H1 (cell line): ENCODE results near the gene HMGB1. TPM values are rescaled to one million over a fixed set of nuclear protein-coding genes. Genes with fewer than 3 reads are reported as not detected.

ENCODE experiments used
- CBX5 ChIP-seq: fragments of 300-800, 300-1000 bp; sonication (generic); IDR thresholded peaks from 2 replicates; pipeline ENCODE4 v1.7.1; 2016; ENCODE audit warnings: antibody characterized with exemption, low read length, low read depth
- GTF2F1 ChIP-seq: IDR thresholded peaks from 2 replicates; pipeline ENCODE4 v1.6.1; 2012; ENCODE audit warnings: low read depth, low read length, improper control_type of control experiment, borderline replicate concordance
- TBP ChIP-seq: IDR thresholded peaks from 2 replicates; pipeline ENCODE4 v1.6.1; 2011; ENCODE audit warnings: low read depth, low read length, improper control_type of control experiment
- polyA plus RNA-seq, 7 experiments: library from polyadenylated mRNA; depleted of rRNA in 3 of 7; stranded (reverse) in 5 of 7; unstranded in 2 of 7; fragments of >200 nt in 5 of 7; fragments of 200-250 nt in 2 of 7; gene quantifications; 1 replicate in 5 of 7; 2 replicates in 1 of 7; 4 replicates in 1 of 7; pipeline versions ENCODE4 v1.2.1 to v1.2.3, GENCODE V29; 2011 to 2013; ENCODE audit warnings: missing spikeins in 2 of 7, mixed read lengths in 2 of 7
- total RNA-seq: library from RNA; stranded (reverse); fragmentation: NEBNext Ultra II Directional; extraction: Animal tissue kit (Norgen Biotek cat#: 25700); gene quantifications from 2 replicates; pipeline ENCODE4 v1.2.1, GENCODE V29; 2021
- TF ChIP-seq, protein P1 (sequence below): IDR thresholded peaks from 2 replicates; pipeline ENCODE4 v1.6.1; 2011; ENCODE audit warnings: low read depth, mild to moderate bottlenecking, low read length; ENCODE audit not compliant: insufficient read depth
- TF ChIP-seq, protein P2 (sequence below), 3 experiments: IDR thresholded peaks; 1 replicate in 2 of 3; 2 replicates in 1 of 3; pipeline versions ENCODE4 v1.5.1 to v1.6.1; 2011; ENCODE audit warnings: low read length in 3 of 3, mild to moderate bottlenecking in 3 of 3, inconsistent platforms in 2 of 3, low read depth in 1 of 3, moderate library complexity in 1 of 3; ENCODE audit not compliant: insufficient read depth in 1 of 3; ENCODE audit errors: control extremely low read depth in 1 of 3

Gene HMGB1
- total and polyA plus RNA-seq, 2 of the 8 experiments (the other 6 are each of a cell fraction or from before 2014, with no cell fraction given) = 123 to 776 TPM

DNA sequence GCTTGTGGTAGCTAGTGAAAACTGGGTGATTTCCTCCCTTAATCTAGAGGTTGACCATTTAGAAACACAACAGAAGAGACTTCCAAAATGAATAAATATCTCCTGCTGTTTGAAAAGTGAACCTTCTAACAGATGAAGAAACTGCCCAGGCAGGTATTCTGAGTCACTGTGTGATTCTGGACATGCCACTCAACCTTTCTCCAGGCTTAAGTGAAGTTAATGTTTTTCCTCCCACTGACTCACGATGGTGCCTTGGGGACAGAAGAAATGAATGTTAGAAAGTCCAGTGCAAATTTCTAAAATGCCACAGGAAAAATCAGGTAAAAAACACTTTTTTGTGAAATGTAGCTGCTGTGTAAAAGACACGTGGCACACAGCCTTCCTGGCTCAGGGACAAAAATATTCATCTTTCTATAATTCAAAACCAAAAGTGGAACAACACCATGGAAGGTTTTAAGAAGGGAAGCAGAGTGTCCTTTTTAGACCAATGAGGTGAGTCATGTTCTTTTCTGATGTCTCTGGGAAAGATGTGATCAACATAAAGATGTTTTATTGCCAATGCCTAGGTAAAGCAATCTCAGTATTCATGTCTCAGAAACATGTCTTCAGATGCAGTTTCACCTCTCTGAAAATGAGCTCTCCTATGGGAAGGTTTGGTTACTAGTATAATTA is 34.3 kb downstream of the HMGB1 start (continued):
- TF ChIP-seq, protein P1, sequence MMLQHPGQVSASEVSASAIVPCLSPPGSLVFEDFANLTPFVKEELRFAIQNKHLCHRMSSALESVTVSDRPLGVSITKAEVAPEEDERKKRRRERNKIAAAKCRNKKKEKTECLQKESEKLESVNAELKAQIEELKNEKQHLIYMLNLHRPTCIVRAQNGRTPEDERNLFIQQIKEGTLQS = no peak
- TF ChIP-seq, protein P2, sequence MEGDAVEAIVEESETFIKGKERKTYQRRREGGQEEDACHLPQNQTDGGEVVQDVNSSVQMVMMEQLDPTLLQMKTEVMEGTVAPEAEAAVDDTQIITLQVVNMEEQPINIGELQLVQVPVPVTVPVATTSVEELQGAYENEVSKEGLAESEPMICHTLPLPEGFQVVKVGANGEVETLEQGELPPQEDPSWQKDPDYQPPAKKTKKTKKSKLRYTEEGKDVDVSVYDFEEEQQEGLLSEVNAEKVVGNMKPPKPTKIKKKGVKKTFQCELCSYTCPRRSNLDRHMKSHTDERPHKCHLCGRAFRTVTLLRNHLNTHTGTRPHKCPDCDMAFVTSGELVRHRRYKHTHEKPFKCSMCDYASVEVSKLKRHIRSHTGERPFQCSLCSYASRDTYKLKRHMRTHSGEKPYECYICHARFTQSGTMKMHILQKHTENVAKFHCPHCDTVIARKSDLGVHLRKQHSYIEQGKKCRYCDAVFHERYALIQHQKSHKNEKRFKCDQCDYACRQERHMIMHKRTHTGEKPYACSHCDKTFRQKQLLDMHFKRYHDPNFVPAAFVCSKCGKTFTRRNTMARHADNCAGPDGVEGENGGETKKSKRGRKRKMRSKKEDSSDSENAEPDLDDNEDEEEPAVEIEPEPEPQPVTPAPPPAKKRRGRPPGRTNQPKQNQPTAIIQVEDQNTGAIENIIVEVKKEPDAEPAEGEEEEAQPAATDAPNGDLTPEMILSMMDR (IDR thresholded peaks at IDR 0.05; ENCODE audit: control extremely low read depth in 1 of 3, insufficient read depth in 1 of 3, low read depth in 1 of 3, low read length in 3 of 3) = no peak
- TF ChIP-seq TBP (no peak), GTF2F1 (no peak), CBX5 (no peak)
